ENCODE measurements around the gene SLBP.
"Not testable (repeated sequence)": the region's sequence is repeated elsewhere in the genome, so short reads cannot be mapped to it uniquely, and the experiment has no call there.

The SLBP gene

GRCh38 chr4:1674682-1675081 is 37.4 kb downstream of the SLBP start:
- no peak for DNase-seq (ENCODE audit: low spot score)

DNA sequence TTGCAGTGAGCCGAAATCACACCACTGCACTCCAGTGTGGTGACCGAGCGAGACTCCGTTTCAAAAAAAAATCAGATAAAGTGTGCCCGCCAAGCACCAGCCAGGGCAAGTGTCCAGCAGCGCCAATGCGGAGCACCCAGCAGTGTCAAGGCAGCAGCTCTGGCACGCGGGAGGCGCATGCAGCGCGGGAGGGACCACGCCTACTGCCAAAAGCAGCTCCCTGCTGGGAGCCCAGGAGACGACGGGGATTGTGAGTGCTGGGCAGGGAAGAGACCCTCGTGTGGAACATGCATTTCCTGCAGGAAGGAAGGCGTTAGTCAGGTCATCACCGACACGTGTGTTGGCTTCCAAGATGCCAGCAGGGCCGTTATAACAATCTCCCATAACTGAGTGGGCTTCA is 38.4 kb downstream of the SLBP start:
- no peak for DNase-seq (ENCODE audit: low spot score)

GRCh38 chr4:1671011-1671410 is 41.1 kb downstream of the SLBP start:
- not testable (repeated sequence) for DNase-seq (ENCODE audit: low spot score)

GRCh38 chr4:1670279-1670678 is 41.8 kb downstream of the SLBP start:
- DNase-seq (ENCODE audit: low spot score), result no peak

DNA sequence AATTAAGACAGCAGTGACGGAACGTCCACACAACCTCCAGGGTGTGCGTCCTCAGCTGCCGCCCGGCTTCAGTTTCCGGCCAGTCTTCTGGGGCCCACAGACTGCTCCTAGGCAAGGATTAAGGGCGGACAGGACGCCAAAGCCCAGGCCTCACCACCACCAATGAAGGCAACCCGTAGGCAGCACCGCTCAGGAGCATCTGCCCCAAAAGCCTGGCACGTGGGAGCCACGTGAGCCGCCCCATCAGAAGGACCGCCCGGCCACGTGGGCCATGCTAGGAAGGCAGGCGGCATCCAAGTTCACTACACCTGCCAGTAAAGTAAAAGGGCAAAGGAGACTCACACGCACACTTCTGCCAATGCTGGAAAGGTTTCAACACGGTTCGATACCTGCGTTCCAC is 42.3 kb downstream of the SLBP start:
- DNase-seq (ENCODE audit: low spot score), result no peak

GRCh38 chr4:1669270-1669669 is 42.8 kb downstream of the SLBP start:
- DNase-seq (ENCODE audit: low spot score), result no peak

DNA sequence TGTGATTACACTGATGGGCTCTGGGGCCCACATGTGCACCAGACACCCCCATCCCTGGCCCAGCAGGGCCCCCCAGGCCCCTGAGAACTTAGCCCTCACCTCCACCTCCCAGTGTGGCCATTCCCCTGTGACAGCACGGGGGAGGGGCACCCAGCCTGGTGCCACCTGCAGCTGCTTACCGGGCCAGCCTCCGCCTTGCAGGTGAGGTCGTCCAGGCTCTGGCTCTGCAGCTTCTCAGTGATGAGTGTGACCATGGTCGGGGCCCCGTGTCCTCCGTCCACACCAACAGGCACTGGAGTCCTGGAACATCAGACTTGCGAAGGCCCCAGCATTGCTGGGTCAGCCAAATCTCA is 43.7 kb downstream of the SLBP start:
- DNase-seq (ENCODE audit: low spot score), result no peak

- no peak for DNase-seq (ENCODE audit: low spot score)
Observed at GRCh38 chr4:1667273-1667672, 44.8 kb downstream of the SLBP start.

DNA sequence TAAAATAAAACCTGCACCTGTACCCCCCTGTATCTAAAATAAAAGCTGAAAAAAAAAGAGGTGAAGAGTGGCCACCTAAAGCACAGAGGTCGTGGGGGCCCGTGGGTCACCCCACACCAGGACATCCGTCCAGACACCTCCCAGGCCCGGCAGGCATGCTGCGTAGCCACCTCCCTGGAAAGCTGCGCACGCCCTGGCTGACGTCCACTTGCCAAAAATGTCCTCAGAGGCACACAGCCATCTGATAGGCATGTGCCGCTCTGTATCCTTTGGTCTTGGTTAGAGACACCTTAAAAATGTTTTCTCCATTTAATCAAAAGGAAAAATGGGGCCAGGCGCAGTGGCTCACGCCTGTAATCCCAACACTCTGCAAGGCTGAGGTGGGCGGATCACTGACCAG is 45.7 kb downstream of the SLBP start:
- DNase-seq (ENCODE audit: low spot score), result no peak

DNA sequence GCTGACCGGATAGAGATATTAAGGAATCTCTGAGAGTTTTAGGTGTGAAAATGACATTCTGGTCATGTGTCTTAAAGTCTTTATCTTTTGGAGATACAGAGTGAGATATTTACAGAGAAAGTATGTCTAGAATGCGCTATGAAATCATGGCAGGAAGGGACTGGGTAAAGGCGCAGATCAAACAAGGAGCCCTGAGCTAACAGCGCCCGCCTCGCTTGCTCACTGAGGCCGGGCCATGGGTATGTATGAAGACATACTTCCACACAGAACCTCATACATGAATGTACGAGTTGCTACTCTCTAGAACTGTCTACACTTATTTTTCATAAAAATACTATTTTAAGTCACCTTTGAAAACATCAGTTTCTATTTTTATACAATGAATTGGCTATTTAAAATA is 48.0 kb downstream of the SLBP start:
- no peak for DNase-seq (ENCODE audit: low spot score)

- no peak for DNase-seq (ENCODE audit: low spot score)
Observed at GRCh38 chr4:1663549-1663948, 48.6 kb downstream of the SLBP start.

DNA sequence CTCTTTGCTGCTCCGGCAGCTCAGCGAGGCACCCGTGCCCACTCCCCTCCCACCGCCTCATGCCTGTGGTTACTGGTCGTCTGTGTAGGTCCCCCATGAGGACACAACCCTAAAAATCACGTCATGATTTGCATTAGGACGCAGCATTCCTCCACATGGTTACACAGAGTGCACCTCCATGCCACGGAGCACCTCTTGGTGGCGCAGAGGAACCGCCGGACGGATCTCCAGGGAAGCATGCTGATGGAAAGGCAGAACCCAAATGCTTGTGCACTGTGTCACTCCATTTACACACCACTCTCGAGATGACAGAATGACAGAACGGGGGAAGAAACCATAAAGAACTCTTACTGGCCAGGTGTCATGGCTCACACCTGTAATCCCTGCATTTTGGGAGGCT is 50.4 kb downstream of the SLBP start:
- DNase-seq (ENCODE audit: low spot score), result no peak

DNA sequence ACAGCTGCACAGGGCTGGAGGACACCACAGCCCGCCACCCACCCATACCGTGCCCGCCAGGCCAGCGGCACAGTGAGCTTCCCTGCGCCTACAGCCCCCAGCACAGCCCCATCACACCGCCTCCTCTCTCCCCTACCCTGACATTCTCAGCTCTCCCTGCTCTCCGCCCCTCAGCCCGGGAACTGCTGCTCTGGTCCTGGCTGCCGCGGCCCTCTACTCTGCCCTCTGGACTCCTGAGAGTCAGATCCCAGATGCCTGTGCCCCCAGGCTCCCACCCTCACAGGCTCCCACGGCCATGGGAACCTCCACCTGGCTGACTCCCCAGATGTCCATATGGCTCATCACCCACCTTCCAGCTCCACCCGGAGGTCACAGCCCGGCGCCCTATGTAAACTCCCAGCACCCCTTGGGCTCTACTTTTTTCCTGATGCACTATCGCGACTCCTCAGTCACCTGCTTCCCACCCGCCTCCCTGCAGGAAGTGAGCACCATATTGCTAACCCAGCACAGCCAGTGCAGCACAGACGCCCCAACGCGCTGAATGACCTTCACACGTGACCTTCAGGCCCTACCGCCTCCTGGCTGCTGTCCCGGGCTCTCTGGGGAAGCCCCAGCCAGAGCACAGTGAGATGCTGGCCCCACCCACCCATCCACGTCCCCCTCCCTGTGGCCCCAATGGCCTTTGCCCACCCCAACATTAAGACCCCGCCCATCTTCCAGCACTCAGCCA is 51.0 kb downstream of the SLBP start:
- DNase-seq (ENCODE audit: low spot score), result no peak

DNA sequence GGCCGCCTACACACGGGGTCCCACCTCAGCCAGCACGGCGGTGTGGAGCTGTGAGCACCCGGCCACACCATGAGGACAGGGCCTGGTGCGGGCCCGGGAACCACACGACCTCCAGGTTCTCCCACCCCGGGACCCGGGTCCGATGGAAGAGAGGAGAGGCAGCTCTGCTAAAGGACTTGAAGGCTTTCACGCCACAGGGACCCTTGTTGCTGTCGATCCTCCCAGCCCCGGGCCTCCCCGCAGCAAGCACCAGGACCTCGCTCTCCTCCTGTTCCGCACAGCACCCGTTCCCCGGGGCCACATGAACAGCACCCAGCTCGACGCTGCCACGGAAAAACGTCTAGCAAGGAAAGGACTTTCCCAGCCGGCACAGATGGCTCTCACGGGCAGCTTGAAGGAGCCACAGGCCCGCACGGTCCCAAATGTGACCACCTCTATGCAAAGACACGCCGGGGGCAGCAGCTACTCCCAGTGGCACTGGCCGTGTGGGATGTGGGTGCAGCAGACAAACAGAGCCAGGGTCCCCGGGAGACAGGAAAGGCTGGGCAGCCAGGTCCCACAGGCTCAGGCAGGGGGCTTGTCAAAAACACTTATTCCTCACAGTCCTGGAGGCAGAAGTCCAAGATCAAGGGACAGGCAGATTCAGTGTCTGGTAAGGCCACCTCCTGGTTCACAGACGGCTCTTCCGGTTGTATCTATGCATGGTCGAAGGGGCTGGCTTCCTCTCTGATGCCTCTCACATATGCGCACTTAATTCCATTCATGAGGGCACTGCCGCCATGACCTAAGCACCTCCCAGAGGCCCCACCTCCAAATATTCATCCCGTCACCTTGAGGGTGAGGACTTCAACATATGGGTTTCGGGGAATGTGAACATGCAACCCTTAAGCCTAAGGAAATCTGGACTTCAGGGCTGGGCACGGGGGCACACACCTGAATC is 52.7 kb downstream of the SLBP start:
- no peak for DNase-seq (ENCODE audit: low spot score)

- DNase-seq (ENCODE audit: low spot score), result no peak
Observed at GRCh38 chr4:1658581-1658980, 53.5 kb downstream of the SLBP start.

GRCh38 chr4:1658146-1658545 is 54.0 kb downstream of the SLBP start:
- no peak for DNase-seq (ENCODE audit: low spot score)

DNA sequence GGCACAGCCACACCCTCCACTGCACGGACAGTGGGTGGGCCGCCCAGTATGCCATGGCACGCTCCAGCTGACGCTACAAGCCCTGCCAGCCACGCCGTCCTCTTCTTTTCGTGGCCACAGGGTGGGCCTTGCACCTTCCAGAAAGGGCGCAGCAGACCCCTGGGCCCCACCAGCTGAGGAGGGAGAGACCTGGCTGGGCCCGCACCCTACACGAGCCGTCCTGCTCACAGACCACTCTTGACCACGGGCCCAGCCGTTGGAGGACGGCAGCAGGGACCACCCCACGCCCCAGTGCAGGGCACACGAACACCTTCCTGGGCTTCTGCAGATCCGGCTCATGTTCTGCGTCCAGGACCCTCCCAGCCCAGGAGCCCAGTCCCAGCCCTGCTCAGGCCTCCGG is 55.1 kb downstream of the SLBP start:
- DNase-seq (ENCODE audit: low spot score), result no peak

GRCh38 chr4:1656132-1656531 is 56.0 kb downstream of the SLBP start:
- no peak for DNase-seq (ENCODE audit: low spot score)

DNA sequence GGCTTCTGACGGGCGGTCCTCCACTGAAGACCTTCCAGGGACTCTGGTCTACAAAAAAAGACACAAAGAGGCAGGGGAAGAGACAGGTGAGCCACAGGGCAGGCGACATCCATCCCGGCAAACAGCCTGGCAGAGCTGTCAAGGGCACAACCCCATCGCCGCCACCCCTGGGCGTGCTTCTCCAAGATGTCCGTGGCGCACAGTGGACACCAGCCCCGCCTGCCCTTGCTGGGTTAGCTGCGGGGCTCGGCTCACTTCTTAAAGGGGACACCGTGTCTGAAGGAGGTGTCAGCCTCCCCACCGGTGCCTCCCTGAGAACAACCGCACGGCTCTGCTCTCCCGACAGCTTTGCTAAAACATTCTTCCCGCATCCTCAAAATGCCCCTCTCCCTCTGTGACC is 56.4 kb downstream of the SLBP start:
- DNase-seq (ENCODE audit: low spot score), result no peak

DNA sequence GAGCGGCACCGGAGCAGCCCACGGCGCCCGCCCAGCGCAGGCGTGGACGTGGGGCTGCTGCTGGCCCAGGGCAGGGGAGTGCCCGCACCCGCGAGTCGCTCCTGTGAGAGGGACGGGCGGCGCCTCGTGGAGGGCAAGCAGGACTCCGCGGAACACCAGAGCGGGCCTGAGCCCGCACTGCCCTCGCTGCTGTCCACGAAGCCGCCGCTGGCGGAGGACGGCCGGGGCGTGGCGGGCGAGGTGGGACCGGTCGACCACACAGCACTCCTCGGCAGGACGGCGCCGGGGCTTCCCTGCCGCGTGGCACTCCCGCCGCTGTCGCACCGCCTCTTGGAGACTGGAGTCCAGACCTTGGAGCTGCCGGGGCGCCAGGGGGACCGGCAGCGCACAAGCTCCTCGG is 57.0 kb downstream of the SLBP start:
- no peak for DNase-seq (ENCODE audit: low spot score)

- DNase-seq (ENCODE audit: low spot score), result no peak
Observed at GRCh38 chr4:1654216-1654955, 57.7 kb downstream of the SLBP start.

DNA sequence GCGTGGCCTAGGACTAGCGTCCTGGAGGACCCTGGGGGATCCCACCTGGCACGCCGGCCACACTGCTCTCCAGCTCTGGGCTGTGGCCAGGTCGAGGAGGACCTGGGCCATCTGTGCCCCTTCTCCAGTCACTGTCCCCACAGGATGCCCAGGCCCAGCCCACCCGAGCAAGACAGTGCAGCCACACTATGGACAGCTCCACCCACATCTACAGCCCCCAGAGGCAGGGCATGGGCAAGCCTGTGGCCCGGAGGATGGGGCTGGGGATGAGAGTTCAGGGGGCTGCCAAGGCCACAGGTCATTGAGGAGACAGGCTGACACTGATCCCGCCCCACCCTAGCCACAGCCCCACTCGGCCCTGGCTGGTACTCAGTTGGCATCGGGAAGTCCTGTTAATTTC is 58.3 kb downstream of the SLBP start:
- DNase-seq (ENCODE audit: low spot score), result no peak

DNA sequence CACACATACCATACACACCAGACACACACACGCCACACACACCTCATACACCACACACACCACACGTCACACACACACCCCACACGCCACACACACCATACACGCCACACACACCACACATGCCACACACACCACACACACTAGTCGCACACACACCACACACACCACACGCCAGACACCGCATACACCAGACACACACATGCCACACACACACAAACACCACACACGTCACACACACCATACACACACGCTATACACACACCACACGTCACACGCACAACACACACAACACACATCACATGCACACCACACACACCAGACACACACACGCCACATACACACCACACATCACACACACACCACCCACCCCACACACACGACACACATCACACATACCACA is 60.0 kb downstream of the SLBP start:
- no peak for DNase-seq (ENCODE audit: low spot score)
